ENCODE results near the gene TMEM120B. TPM values are rescaled to one million over a fixed set of nuclear protein-coding genes. Genes with fewer than 3 reads are reported as not detected.
"Not testable (repeated sequence)": the region's sequence is repeated elsewhere in the genome, so short reads cannot be mapped to it uniquely, and the experiment has no call there.

Gene TMEM120B
- 1 to 10 TPM; 5.4 to 8.2 (median 6.1) TPM for total RNA-seq

DNA sequence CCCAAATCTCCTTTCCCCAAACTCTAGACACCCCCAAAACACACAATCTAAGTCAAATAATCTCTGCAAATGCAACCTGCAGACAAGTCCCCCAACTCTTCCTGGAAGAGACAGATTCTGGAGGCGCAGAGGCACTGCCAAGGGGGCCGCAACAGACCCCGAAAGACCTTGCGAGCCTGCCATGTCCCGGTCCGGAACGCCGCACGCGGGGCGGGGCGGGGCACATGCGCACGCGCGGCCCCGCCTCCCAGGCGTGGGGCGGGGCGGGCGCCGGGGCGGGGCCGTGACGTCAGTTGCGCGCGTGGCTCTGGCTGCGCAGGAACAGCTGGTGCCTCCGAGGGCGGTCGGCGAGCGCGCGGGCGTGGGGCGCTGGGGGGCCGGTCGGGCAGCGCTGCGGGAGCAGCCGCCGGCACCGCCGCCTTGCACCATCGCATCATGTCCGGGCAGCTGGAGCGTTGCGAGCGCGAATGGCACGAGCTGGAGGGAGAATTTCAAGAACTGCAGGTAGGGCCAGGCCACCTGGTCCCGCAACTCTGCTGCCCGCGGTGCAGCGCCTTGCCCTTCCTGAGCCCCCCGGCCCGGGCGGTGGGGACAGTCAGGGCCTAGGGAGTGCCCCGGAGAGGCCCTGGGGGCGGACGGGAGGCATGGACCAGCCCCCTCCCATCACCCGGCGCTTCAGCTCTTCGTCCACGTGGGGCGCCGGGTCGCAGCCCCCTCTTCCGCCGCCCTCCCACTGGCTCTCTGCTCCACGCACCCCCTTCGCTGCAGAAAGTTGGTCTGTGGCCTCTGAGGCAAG is at the start of gene TMEM120B:
Gene TMEM120B (plus strand): TSS at position 292 of the 796 bp plus-strand sequence. CDS start 144 bp downstream, at position 436.
- TF ChIP-seq POLR2A (IDR thresholded peaks at IDR 0.05) (peak; percentile 60), POLR2AphosphoS5 (IDR thresholded peaks at IDR 0.05) (peak; percentile 57 to 67 (median 66))
- TF ChIP-seq, protein P1, sequence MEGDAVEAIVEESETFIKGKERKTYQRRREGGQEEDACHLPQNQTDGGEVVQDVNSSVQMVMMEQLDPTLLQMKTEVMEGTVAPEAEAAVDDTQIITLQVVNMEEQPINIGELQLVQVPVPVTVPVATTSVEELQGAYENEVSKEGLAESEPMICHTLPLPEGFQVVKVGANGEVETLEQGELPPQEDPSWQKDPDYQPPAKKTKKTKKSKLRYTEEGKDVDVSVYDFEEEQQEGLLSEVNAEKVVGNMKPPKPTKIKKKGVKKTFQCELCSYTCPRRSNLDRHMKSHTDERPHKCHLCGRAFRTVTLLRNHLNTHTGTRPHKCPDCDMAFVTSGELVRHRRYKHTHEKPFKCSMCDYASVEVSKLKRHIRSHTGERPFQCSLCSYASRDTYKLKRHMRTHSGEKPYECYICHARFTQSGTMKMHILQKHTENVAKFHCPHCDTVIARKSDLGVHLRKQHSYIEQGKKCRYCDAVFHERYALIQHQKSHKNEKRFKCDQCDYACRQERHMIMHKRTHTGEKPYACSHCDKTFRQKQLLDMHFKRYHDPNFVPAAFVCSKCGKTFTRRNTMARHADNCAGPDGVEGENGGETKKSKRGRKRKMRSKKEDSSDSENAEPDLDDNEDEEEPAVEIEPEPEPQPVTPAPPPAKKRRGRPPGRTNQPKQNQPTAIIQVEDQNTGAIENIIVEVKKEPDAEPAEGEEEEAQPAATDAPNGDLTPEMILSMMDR (IDR thresholded peaks at IDR 0.05) = peak in 1 of 3 donors; percentile 9
- peak within 1 kb of the TSS; percentile 74 to 80 for H3K27ac ChIP-seq
- H3K4me3 ChIP-seq = peak within 1 kb of the TSS; percentile 86 to 95 (median 90)
- peaks cover 0 to 5% of the 10 kb centered on the region in 2 donors for H3K4me1 ChIP-seq
- no peaks in the 10 kb centered on the region for H3K9me3 ChIP-seq
- H3K36me3 ChIP-seq = no peaks in the 10 kb centered on the region
- intact Hi-C loops (cut with DNase I; ENCODE audit: low total_unique reads) = no loop called here
- DNase-seq (ENCODE audit: low spot score in 2 of 2) = peak; percentile 73 to 83
- H3K27me3 ChIP-seq = no peaks in the 10 kb centered on the region

DNA sequence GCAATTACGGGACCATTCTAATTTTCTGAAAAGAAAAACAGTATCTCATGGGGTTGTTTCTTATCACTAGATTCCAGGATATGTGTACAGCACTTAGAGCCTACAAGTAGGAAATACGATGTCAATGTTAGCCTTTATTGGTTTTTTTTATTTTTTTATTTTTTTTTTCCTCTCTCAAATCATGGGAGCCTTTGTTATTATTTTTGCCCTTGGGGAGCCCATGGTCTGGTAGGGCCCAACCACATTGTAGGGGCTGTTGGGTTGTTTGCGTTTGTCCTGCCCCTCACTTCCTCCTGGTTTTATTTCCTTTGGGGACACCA is 49.0 kb upstream of the TMEM120B start:
- no peaks in the 10 kb centered on the region for H3K9me3 ChIP-seq
- intact Hi-C loops (cut with DNase I; ENCODE audit: low total_unique reads) = no loop called here
- H3K4me3 ChIP-seq = no peak overlapping the region
- TF ChIP-seq, protein P1 (IDR thresholded peaks at IDR 0.05) = no peak
- TF ChIP-seq POLR2A (IDR thresholded peaks at IDR 0.05) (no peak), POLR2AphosphoS5 (IDR thresholded peaks at IDR 0.05) (no peak)
- no peaks in the 10 kb centered on the region for H3K27me3 ChIP-seq
- no peaks in the 10 kb centered on the region for H3K4me1 ChIP-seq
- H3K27ac ChIP-seq = no peak overlapping the region
- no peak for DNase-seq (ENCODE audit: low spot score in 2 of 2)
- H3K36me3 ChIP-seq = no peaks in the 10 kb centered on the region

DNA sequence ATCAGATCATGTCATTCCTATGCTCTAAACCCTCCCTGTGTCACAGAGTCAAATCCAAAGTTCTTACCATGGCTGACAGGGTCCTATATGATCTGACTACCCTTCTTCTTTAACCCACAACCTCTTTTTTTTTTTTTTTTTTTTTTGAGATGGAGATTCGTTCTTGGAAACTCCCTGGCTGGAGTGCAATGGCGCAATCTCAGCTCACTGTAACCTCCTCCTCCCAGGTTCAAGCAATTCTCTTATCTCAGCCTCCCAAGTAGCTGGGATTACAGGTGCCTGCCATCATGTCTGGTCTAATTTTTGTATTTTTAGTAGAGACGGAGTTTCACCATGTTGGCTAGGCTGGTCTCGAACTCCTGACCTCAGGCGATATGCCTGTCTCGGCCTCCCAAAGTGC is 45.7 kb upstream of the TMEM120B start:
- H3K27ac ChIP-seq; intact Hi-C loops (cut with DNase I; ENCODE audit: low total_unique reads); H3K27me3 ChIP-seq; H3K4me1 ChIP-seq; H3K36me3 ChIP-seq; DNase-seq (ENCODE audit: low spot score in 2 of 2); H3K4me3 ChIP-seq; H3K9me3 ChIP-seq: not testable (repeated sequence)

DNA sequence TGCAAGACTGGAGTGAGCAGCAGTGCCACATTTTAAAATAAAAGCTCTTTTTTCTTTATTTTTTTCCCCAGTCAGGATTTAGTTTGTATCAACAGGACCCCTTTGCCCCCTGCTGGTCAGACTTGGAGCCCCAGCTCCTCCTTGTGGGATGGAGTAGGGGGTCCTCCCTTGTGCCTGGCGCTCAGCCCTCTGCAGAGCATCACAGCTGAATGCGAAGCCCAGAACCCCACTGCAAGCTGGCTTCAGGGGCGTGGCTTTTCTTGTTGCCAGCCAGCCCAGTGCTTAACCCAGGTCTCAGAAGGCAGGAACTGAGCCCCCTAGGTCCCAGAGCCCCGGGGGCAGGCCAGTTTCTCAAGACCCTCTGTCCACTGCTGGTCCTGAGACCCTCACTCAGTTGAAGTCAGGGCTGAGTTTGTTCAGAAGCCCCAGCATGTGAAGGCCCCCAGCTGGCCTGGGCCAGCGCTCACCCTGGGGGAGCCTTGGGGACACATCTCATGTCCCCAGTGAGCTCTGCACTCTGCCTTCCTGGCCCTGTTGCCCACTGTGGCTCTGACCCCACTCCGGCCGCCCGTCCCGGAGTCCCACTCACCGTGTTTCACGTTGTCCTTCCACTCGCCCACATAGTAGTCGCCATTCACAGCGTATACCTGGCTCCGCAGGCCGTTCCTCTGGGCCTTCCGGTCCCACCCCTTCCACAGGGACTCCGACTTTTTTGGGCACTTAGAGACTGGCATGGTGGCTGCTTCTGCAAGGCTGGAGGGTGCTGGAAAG is 43.6 kb upstream of the TMEM120B start:
- no peaks in the 10 kb centered on the region for H3K27me3 ChIP-seq
- H3K9me3 ChIP-seq = no peaks in the 10 kb centered on the region
- peaks cover 0 to 9% of the 10 kb centered on the region in 2 donors for H3K4me1 ChIP-seq
- no peak for DNase-seq (ENCODE audit: low spot score in 2 of 2)
- no peaks in the 10 kb centered on the region for H3K36me3 ChIP-seq
- TF ChIP-seq POLR2AphosphoS5 (IDR thresholded peaks at IDR 0.05) (no peak), POLR2A (IDR thresholded peaks at IDR 0.05) (no peak)
- TF ChIP-seq, protein P1 (IDR thresholded peaks at IDR 0.05) = peak; percentile 29 to 42 (median 29)
- no peak overlapping the region for H3K4me3 ChIP-seq
- intact Hi-C loops (cut with DNase I; ENCODE audit: low total_unique reads) = no loop called here
- H3K27ac ChIP-seq = no peak overlapping the region

DNA sequence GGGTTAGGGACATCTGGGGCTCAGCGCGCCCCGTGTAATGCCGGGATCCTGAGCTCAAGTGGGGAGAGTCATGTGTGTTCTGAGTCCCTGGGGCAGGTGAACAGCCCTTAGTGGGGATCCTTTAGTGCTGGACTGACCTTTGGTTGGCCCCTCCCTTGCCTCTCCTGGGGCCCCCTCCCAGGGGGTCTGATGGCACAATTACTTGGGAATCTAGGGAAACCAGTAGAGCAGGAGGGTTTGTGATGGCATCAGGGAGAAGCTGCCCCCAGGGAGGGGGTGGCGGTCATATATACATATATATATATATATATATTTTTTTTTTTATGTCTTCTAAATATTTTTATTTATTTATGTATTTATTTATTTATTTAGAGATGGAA is 43.0 kb upstream of the TMEM120B start, which contains the start of gene MORN3:
Gene MORN3 (minus strand): TSS at position 134 of the 380 bp plus-strand sequence. CDS start 171 bp downstream, outside the sequence.
- TF ChIP-seq, protein P1 (IDR thresholded peaks at IDR 0.05) = no peak
- TF ChIP-seq POLR2A (IDR thresholded peaks at IDR 0.05) (no peak), POLR2AphosphoS5 (IDR thresholded peaks at IDR 0.05) (no peak)
- no peaks in the 10 kb centered on the region for H3K36me3 ChIP-seq
- no peak within 1 kb of the TSS for H3K4me3 ChIP-seq
- intact Hi-C loops (cut with DNase I; ENCODE audit: low total_unique reads) = no loop called here
- no peak for DNase-seq (ENCODE audit: low spot score in 2 of 2)
- peaks cover 0 to 9% of the 10 kb centered on the region in 2 donors for H3K4me1 ChIP-seq
- H3K9me3 ChIP-seq = no peaks in the 10 kb centered on the region
- H3K27ac ChIP-seq = no peak within 1 kb of the TSS
- no peaks in the 10 kb centered on the region for H3K27me3 ChIP-seq

All from breast epithelium (tissue), 4 donors.